Esophagus squamous epithelium (tissue), 5 donors: ENCODE results near the gene JAZF1. TPM values are rescaled to one million over a fixed set of nuclear protein-coding genes. Genes with fewer than 3 reads are reported as not detected.
"Not testable (repeated sequence)": the region's sequence is repeated elsewhere in the genome, so short reads cannot be mapped to it uniquely, and the experiment has no call there.

Experiments used
- DNase-seq: peaks from one replicate; lab custom pipeline; 2025; lab: John Stamatoyannopoulos, UW
- H3K27ac ChIP-seq, 4 donors: fragments of 200-600 bp; sonication (generic); one replicate each; pipeline ENCODE4 v1.5.1; 2016 to 2019; ENCODE audit warnings: mild to moderate bottlenecking in 1 of 4
- H3K27me3 ChIP-seq, 4 donors: fragments of 200-600 bp; sonication (generic); 1 replicate in 3 of 4; 2 replicates in 1 of 4; pipeline versions ENCODE4 v1.5.1 to v1.6.0; 2017 to 2021; ENCODE audit warnings: antibody characterized with exemption in 1 of 4
- H3K36me3 ChIP-seq, 3 donors: fragments of 200-600 bp; sonication (generic); one replicate each; pipeline ENCODE4 v1.5.1; 2016 to 2019
- H3K4me1 ChIP-seq, 3 donors: fragments of 200-600 bp; sonication (generic); one replicate each; pipeline ENCODE4 v1.5.1; 2017 to 2019
- H3K4me3 ChIP-seq, 4 donors: fragments of 200-600 bp; sonication (generic); 1 replicate in 3 of 4; 2 replicates in 1 of 4; pipeline ENCODE4 v1.5.1; 2016 to 2019; ENCODE audit warnings: mild to moderate bottlenecking in 2 of 4, moderate library complexity in 1 of 4
- H3K9me3 ChIP-seq, 3 donors: fragments of 200-600 bp; sonication (generic); one replicate each; pipeline ENCODE4 v1.5.1; 2016 to 2019
- CTCF ChIP-seq, 6 experiments: fragments of 450-650 bp in 4 of 6; fragments of 200-600 bp in 2 of 6; sonication (generic) in 2 of 6; IDR thresholded peaks; one replicate each; pipeline ENCODE4 v1.5.1; 2016 to 2019; ENCODE audit warnings: antibody characterized with exemption in 6 of 6, mild to moderate bottlenecking in 4 of 6, moderate library complexity in 4 of 6
- POLR2A ChIP-seq, 4 donors: fragments of 450-650 bp; IDR thresholded peaks; one replicate each; pipeline ENCODE4 v1.6.1; 2017; ENCODE audit warnings: antibody characterized with exemption in 4 of 4, mild to moderate bottlenecking in 4 of 4, moderate library complexity in 3 of 4
- WGBS, 2 donors: methylation state at CpG; one replicate each; pipeline ENCODE4 v1.1.5; 2018; 5-methylcytosine and 5-hydroxymethylcytosine counted together
- intact Hi-C: fragments of 100-400 bp; cut with DNase I; formaldehyde crosslinking; loops from one replicate; pipeline ENCODE4 v1.15.0; 2022
- total RNA-seq, 4 donors: library from RNA; depleted of rRNA; stranded (reverse); fragments of >200 nt; gene quantifications; one replicate each; pipeline ENCODE4 v1.1.0, GENCODE V29; 2016
- donor health status: DM: yes; HTN: yes; CAD: no.

Gene JAZF1
- total RNA-seq, 4 donors from 2014 or later = 1.3 to 8.6 (median 2.0) TPM

DNA sequence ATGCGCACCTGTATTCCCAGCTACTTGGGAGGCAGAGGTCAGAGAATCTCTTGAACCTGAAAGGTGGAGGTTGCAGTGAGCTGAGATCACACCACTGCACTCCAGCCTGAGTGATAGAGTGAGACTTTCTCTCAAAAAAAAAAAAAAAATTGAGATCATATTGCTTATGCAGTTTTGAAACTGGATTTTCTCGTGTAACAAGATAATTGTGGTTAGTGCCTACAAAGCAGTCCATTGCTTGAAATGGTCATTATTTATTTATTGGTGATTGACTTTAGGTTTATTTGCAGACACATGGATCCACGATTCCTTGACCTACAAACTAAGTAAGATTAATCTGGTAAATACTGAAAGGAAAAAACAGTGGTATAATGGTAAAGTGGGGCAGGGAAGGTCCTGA, 290.8 kb downstream of the JAZF1 start:
- intact Hi-C loops = no loop called here
- H3K27ac ChIP-seq = no peak overlapping the region
- no peaks in the 10 kb centered on the region for H3K9me3 ChIP-seq
- H3K4me1 ChIP-seq = no peaks in the 10 kb centered on the region
- no peaks in the 10 kb centered on the region for H3K27me3 ChIP-seq
- 81 to 84% methylated on average over 3 of the region's 3 CpGs for WGBS, 2 donors
- TF ChIP-seq POLR2A (IDR thresholded peaks at IDR 0.05) (no peak), CTCF (IDR thresholded peaks at IDR 0.05) (no peak)
- DNase-seq = no peak
- H3K36me3 ChIP-seq = peaks cover 0 to 5% (median 0%) of the 10 kb centered on the region in 3 donors
- no peak overlapping the region for H3K4me3 ChIP-seq

- H3K36me3 ChIP-seq = no peaks in the 10 kb centered on the region
- intact Hi-C loops = no loop called here
- no peaks in the 10 kb centered on the region for H3K9me3 ChIP-seq
- H3K27me3 ChIP-seq = no peaks in the 10 kb centered on the region
- WGBS, 2 donors = 91 to 97% methylated on average over 5 of the region's 5 CpGs
- no peak overlapping the region for H3K27ac ChIP-seq
- DNase-seq = no peak
- TF ChIP-seq CTCF (IDR thresholded peaks at IDR 0.05) (no peak), POLR2A (IDR thresholded peaks at IDR 0.05) (no peak)
- H3K4me1 ChIP-seq = no peaks in the 10 kb centered on the region
- no peak overlapping the region for H3K4me3 ChIP-seq
Measured at GRCh38 chr7:27888736-27889135, 291.9 kb downstream of the JAZF1 start.

- DNase-seq, H3K27ac ChIP-seq, H3K27me3 ChIP-seq, H3K4me3 ChIP-seq, H3K9me3 ChIP-seq, intact Hi-C loops, H3K4me1 ChIP-seq, H3K36me3 ChIP-seq: not testable (repeated sequence)
- 89 to 92% methylated on average over 3 of the region's 3 CpGs for WGBS, 2 donors
Measured at GRCh38 chr7:27886710-27887109, 293.9 kb downstream of the JAZF1 start.

DNA sequence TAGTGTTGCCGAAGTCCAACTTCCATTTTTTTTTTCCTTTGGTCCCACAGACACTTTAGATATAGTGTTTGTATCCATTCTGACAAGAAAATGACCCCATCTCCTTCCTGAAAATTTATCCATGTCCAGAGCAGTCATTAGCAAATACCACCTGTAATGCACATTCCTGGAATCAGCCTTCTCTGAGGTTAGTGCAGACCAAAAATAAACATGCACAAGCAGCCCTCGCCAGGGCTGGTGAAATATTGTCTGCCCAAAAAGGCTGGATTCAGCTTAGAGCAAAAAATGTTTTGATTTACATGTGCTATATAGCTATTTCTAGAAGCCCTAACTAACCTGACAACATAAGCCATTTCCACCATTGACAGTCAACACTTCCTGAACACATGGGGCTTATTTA, 294.9 kb downstream of the JAZF1 start:
- TF ChIP-seq POLR2A (IDR thresholded peaks at IDR 0.05) (no peak), CTCF (IDR thresholded peaks at IDR 0.05) (no peak)
- 90 to 95% methylated on average over 2 of the region's 2 CpGs for WGBS, 2 donors
- Histone ChIP-seq H3K27me3 (no peaks in the 10 kb centered on the region), H3K9me3 (no peaks in the 10 kb centered on the region), H3K4me3 (no peak overlapping the region), H3K27ac (no peak overlapping the region), H3K4me1 (no peaks in the 10 kb centered on the region), H3K36me3 (no peaks in the 10 kb centered on the region)
- no peak for DNase-seq
- intact Hi-C loops = no loop called here

DNA sequence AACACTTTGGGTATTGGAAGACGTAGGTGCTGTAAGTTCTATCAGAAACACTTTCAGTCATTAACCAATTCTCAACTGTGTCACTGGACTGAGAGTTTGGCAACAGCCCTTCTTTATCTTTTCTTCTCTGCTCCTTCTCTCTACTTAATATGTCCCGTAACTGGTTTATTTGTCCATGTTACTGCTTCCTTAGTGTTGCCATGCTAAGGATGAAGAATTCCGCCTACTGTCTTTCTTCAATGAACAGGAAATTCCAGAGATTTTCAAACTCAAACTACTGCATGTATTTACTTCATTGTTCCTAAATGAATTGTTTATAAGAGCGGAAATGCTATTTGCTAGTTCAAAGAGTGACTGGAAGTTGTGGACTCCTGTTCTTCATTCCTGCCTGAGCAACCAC, 296.9 kb downstream of the JAZF1 start:
- intact Hi-C loops = no loop called here
- H3K4me1 ChIP-seq = no peaks in the 10 kb centered on the region
- WGBS, 2 donors = 80% methylated on average over 4 of the region's 4 CpGs
- H3K27ac ChIP-seq = no peak overlapping the region
- H3K36me3 ChIP-seq = no peaks in the 10 kb centered on the region
- no peak for TF ChIP-seq CTCF (IDR thresholded peaks at IDR 0.05)
- no peak for TF ChIP-seq POLR2A (IDR thresholded peaks at IDR 0.05)
- DNase-seq = no peak
- H3K4me3 ChIP-seq = no peak overlapping the region
- no peaks in the 10 kb centered on the region for H3K27me3 ChIP-seq
- no peaks in the 10 kb centered on the region for H3K9me3 ChIP-seq

- no peaks in the 10 kb centered on the region for H3K27me3 ChIP-seq
- H3K36me3 ChIP-seq = no peaks in the 10 kb centered on the region
- no peak for TF ChIP-seq POLR2A (IDR thresholded peaks at IDR 0.05)
- TF ChIP-seq CTCF (IDR thresholded peaks at IDR 0.05) = no peak
- H3K27ac ChIP-seq = no peak overlapping the region
- intact Hi-C loops = no loop called here
- no peak overlapping the region for H3K4me3 ChIP-seq
- DNase-seq = no peak
- peaks cover 0 to 17% (median 0%) of the 10 kb centered on the region in 3 donors for H3K4me1 ChIP-seq
- 80 to 93% methylated on average over 8 of the region's 8 CpGs for WGBS, 2 donors
- no peaks in the 10 kb centered on the region for H3K9me3 ChIP-seq
Measured at GRCh38 chr7:27876756-27877155, 303.8 kb downstream of the JAZF1 start.
